OCI-LY1 (cell line): ENCODE results near the gene TUBGCP6.

Experiments
- CTCF ChIP-seq: fragments of 200-600 bp; sonication (generic), shearing (Covaris generic); IDR thresholded peaks from 2 replicates; pipeline ENCODE4 v1.5.1; 2017; ENCODE audit warnings: mild to moderate bottlenecking, antibody characterized with exemption, low read length, moderate library complexity, mixed read lengths
- EZH2 ChIP-seq: fragments of 200-600 bp; sonication (generic), shearing (Covaris generic); IDR thresholded peaks from 2 replicates; pipeline ENCODE4 v1.8.0; 2017; ENCODE audit warnings: borderline replicate concordance, mixed run types, mild to moderate bottlenecking, antibody characterized with exemption, low read length, moderate library complexity, mixed read lengths

GRCh38 chr22:50197000-50197800 lies 47.6 kb downstream of the TUBGCP6 start:
- no peak for TF ChIP-seq CTCF
- TF ChIP-seq EZH2: no peak
